Measurements from ENCODE around the gene LSAMP.

DNA sequence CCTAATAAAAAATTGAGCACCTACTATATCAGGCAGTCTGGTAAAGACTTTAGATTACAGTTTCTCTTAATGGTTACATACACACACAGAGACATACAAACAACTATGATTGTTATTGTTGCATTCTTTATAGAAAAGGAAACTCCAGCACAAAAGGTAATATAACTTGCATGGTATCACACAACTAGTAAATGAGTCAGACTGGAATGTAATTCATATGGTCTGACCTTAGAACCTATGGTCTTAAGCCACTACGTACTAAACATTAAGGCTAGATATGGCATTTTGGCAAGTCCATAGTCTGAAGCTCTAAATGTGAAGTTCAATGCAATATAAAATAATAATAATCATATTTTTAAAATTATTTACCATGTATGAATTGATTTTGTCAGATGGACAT is 380.6 kb downstream of the LSAMP start:
- TF ChIP-seq CTCF (IDR thresholded peaks at IDR 0.05) (no peak), POLR2A (IDR thresholded peaks at IDR 0.05) (no peak)
